ENCODE data around the gene DERA. TPM values are rescaled to one million over a fixed set of nuclear protein-coding genes. Genes with fewer than 3 reads are reported as not detected.
"Not testable (repeated sequence)": the region's sequence is repeated elsewhere in the genome, so short reads cannot be mapped to it uniquely, and the experiment has no call there.

The DERA gene
- total and polyA plus RNA-seq, 2 donors from 2014 or later = 40.2 to 59.5 TPM

DNA sequence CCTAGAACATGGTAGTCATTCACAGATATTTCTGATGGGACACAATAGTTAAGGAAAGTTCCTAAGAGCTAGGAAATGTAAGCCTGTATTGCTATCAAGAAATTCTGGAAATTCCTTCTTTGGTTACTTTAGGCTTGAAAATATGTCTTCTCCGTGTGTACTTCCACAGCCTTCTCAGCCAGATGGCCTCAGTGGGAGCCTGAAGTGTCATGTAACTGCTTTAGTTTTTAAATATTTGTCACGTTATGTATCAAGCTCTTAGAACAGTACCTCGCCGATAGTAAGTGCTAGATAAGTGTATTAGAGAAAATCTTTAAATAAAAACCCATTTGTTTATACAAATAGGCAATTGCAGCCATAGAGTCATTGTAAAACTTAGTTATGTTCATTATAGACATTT lies 95.6 kb downstream of the DERA start:
- no peaks in the 10 kb centered on the region for H3K9me3 ChIP-seq (ENCODE audit: control insufficient read depth in 2 of 3, insufficient read depth in 1 of 3, low read length in 3 of 3)
- DNase-seq (no peak), FAIRE-seq (no peak)
- no peak overlapping the region for H3K4me3 ChIP-seq (ENCODE audit: low read length in 3 of 3)
- H3K27ac ChIP-seq (ENCODE audit: low read depth in 2 of 2, low read length in 2 of 2) = no peak overlapping the region
- no peaks in the 10 kb centered on the region for H3K27me3 ChIP-seq (ENCODE audit: control insufficient read depth, insufficient read depth, low read length)
- peaks cover 0 to 1% (median under 1%) of the 10 kb centered on the region in 3 donors for H3K4me1 ChIP-seq (ENCODE audit: control insufficient read depth in 2 of 3, insufficient read depth in 2 of 3, low read depth in 1 of 3, low read length in 3 of 3)
- H3K9ac ChIP-seq (ENCODE audit: low read length in 3 of 3) = no peak overlapping the region
- intact Hi-C loops (cut with DNase I) = no loop called here
- H3K36me3 ChIP-seq (ENCODE audit: control insufficient read depth in 2 of 3, insufficient read depth in 3 of 3, low read length in 3 of 3) = no peaks in the 10 kb centered on the region
- TF ChIP-seq, protein P1, sequence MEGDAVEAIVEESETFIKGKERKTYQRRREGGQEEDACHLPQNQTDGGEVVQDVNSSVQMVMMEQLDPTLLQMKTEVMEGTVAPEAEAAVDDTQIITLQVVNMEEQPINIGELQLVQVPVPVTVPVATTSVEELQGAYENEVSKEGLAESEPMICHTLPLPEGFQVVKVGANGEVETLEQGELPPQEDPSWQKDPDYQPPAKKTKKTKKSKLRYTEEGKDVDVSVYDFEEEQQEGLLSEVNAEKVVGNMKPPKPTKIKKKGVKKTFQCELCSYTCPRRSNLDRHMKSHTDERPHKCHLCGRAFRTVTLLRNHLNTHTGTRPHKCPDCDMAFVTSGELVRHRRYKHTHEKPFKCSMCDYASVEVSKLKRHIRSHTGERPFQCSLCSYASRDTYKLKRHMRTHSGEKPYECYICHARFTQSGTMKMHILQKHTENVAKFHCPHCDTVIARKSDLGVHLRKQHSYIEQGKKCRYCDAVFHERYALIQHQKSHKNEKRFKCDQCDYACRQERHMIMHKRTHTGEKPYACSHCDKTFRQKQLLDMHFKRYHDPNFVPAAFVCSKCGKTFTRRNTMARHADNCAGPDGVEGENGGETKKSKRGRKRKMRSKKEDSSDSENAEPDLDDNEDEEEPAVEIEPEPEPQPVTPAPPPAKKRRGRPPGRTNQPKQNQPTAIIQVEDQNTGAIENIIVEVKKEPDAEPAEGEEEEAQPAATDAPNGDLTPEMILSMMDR (IDR thresholded peaks at IDR 0.05; ENCODE audit: borderline replicate concordance, extremely low read depth, insufficient read depth) = no peak

DNA sequence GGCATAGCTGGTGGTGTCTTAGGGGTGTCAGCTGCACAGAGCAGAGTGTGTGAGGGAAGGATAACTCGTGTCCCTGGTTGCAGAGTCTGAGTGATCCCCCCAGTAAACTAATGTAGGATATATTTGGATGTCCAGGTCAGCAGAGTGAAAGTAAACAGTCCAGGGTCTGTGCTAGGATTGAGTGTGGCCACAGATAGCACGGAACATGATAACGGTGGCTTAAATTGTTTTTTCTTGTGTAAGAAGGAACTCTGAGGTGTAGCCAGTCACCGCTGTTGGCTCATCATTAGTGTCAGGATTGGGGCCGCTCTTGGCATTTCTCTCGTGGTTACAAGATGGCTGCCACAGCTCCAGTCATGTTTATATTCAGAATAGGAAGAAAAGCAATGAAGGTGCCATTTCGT lies 97.3 kb downstream of the DERA start:
- intact Hi-C loops (cut with DNase I) = no loop called here
- Histone ChIP-seq H3K9me3 (ENCODE audit: control insufficient read depth in 2 of 3, insufficient read depth in 1 of 3, low read length in 3 of 3) (no peaks in the 10 kb centered on the region), H3K4me3 (ENCODE audit: low read length in 3 of 3) (no peak overlapping the region), H3K27me3 (ENCODE audit: control insufficient read depth, insufficient read depth, low read length) (no peaks in the 10 kb centered on the region), H3K4me1 (ENCODE audit: control insufficient read depth in 2 of 3, insufficient read depth in 2 of 3, low read depth in 1 of 3, low read length in 3 of 3) (peaks cover 0 to 8% (median 3%) of the 10 kb centered on the region in 3 donors), H3K27ac (ENCODE audit: low read depth in 2 of 2, low read length in 2 of 2) (no peak overlapping the region), H3K36me3 (ENCODE audit: control insufficient read depth in 2 of 3, insufficient read depth in 3 of 3, low read length in 3 of 3) (no peaks in the 10 kb centered on the region), H3K9ac (ENCODE audit: low read length in 3 of 3) (no peak overlapping the region)
- TF ChIP-seq, protein P1 (IDR thresholded peaks at IDR 0.05; ENCODE audit: borderline replicate concordance, extremely low read depth, insufficient read depth) = no peak
- FAIRE-seq (no peak), DNase-seq (no peak)

DNA sequence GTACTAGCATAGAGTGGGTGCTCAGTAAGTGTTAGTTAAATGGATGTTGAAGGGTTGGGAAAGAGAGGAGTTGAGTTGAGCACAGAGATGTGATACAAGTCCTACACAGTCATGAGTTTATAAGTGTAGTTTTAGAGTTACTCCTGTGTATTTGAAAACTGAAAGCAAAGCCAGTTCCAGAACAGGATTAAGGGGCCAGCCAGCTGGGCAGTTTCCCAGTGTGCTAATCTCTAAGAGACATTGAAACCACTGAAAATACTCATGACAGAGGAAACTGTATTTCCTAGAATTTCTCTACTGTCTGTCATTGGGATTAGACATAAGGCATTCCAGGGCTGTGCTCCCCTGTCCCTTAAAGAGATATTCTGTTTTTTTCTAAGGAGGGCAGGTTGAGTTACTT lies 101.0 kb downstream of the DERA start:
- H3K4me1 ChIP-seq (ENCODE audit: control insufficient read depth in 2 of 3, insufficient read depth in 2 of 3, low read depth in 1 of 3, low read length in 3 of 3) = peaks cover 0 to 11% (median 3%) of the 10 kb centered on the region in 3 donors
- intact Hi-C loops (cut with DNase I) = no loop called here
- FAIRE-seq = no peak
- H3K9ac ChIP-seq (ENCODE audit: low read length in 3 of 3) = peak overlapping the region in 1 of 3 donors; percentile 4
- H3K4me3 ChIP-seq (ENCODE audit: low read length in 3 of 3) = peak overlapping the region in 1 of 3 donors; percentile 11
- H3K27ac ChIP-seq (ENCODE audit: low read depth in 2 of 2, low read length in 2 of 2) = peak overlapping the region; percentile 2 to 61
- no peaks in the 10 kb centered on the region for H3K36me3 ChIP-seq (ENCODE audit: control insufficient read depth in 2 of 3, insufficient read depth in 3 of 3, low read length in 3 of 3)
- DNase-seq = peak in 1 of 5 donors; percentile 33
- H3K9me3 ChIP-seq (ENCODE audit: control insufficient read depth in 2 of 3, insufficient read depth in 1 of 3, low read length in 3 of 3) = no peaks in the 10 kb centered on the region
- no peaks in the 10 kb centered on the region for H3K27me3 ChIP-seq (ENCODE audit: control insufficient read depth, insufficient read depth, low read length)
- TF ChIP-seq, protein P1 (IDR thresholded peaks at IDR 0.05; ENCODE audit: borderline replicate concordance, extremely low read depth, insufficient read depth) = no peak

DNA sequence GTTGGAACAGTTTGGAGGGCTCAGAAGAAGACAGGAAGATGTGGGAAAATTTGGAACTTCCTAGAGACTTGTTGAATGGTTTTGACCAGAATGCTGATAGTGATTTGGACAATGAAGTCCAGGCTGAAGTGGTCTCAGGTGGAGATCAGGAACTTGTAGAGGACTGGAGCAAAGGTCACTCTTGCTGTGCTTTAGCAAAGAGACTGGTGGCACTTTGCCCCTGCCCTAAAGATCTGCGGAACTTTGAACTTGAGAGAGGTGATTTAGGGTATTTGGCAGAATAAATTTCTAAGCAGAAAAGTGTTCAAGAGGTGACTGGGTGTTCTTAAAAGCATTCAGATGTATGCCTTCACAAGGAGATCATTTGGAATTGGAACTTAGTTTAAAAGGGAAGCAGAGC lies 102.6 kb downstream of the DERA start:
- H3K9ac ChIP-seq (ENCODE audit: low read length in 3 of 3); H3K27ac ChIP-seq (ENCODE audit: low read depth in 2 of 2, low read length in 2 of 2); H3K9me3 ChIP-seq (ENCODE audit: control insufficient read depth in 2 of 3, insufficient read depth in 1 of 3, low read length in 3 of 3); H3K36me3 ChIP-seq (ENCODE audit: control insufficient read depth in 2 of 3, insufficient read depth in 3 of 3, low read length in 3 of 3); intact Hi-C loops (cut with DNase I); DNase-seq; FAIRE-seq; H3K4me3 ChIP-seq (ENCODE audit: low read length in 3 of 3); H3K27me3 ChIP-seq (ENCODE audit: control insufficient read depth, insufficient read depth, low read length): not testable (repeated sequence)
- H3K4me1 ChIP-seq (ENCODE audit: control insufficient read depth in 2 of 3, insufficient read depth in 2 of 3, low read depth in 1 of 3, low read length in 3 of 3) = peaks cover 0 to 16% (median 3%) of the 10 kb centered on the region in 3 donors

DNA sequence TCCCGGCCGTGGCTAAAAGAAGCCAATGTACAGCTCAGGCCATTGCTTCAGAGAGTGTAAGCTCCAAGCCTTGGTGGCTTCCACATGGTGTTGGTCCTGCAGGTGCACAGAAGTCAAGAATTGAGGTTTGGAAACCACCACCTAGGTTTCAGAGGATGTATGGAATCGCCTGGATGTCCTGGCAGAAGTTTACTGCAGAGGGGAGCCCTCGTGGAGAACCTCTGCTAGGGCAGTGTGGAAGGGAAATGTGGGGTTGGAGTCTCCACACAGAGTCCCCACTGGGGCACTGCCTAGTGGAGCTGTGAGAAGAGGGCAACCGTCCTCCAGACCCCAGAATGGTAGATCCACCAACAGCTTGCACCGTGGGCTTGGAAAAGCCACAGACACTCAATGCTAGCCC lies 103.3 kb downstream of the DERA start:
- H3K27me3 ChIP-seq (ENCODE audit: control insufficient read depth, insufficient read depth, low read length); H3K4me3 ChIP-seq (ENCODE audit: low read length in 3 of 3); H3K9ac ChIP-seq (ENCODE audit: low read length in 3 of 3); intact Hi-C loops (cut with DNase I); H3K9me3 ChIP-seq (ENCODE audit: control insufficient read depth in 2 of 3, insufficient read depth in 1 of 3, low read length in 3 of 3); DNase-seq; FAIRE-seq; H3K36me3 ChIP-seq (ENCODE audit: control insufficient read depth in 2 of 3, insufficient read depth in 3 of 3, low read length in 3 of 3): not testable (repeated sequence)
- Histone ChIP-seq H3K4me1 (ENCODE audit: control insufficient read depth in 2 of 3, insufficient read depth in 2 of 3, low read depth in 1 of 3, low read length in 3 of 3) (peaks cover 0 to 16% (median 3%) of the 10 kb centered on the region in 3 donors), H3K27ac (ENCODE audit: low read depth in 2 of 2, low read length in 2 of 2) (peak overlapping the region in 1 of 2 donors; percentile 16)

All from kidney (tissue), 14 donors.